ENCODE data around the gene MTA1.

The MTA1 gene

GRCh38 chr14:105445901-105446845 lies 26.5 kb downstream of the MTA1 start:
- no peak for DNase-seq (ENCODE audit: low read depth)

DNA sequence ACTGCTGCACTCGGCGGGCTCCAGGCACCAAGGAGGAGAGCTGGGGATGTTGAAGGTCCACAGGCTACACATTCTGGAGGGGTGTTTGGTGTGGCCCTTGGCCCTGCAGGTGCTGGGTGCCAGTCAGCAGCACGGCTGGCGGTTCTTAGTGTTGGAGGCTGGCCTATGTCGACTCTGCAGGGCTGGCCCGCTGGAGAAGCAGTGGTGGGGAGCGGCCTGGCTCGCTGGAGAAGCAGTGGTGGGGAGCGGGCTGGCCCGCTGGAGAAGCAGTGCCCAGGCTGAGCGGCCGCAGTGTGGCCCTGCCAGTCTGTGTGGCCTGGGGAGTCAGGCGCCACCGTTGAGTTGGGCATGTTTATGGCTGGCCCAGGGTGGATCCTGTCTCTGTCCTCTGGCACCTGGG lies 27.3 kb downstream of the MTA1 start:
- DNase-seq (ENCODE audit: low read depth) = no peak

DNA sequence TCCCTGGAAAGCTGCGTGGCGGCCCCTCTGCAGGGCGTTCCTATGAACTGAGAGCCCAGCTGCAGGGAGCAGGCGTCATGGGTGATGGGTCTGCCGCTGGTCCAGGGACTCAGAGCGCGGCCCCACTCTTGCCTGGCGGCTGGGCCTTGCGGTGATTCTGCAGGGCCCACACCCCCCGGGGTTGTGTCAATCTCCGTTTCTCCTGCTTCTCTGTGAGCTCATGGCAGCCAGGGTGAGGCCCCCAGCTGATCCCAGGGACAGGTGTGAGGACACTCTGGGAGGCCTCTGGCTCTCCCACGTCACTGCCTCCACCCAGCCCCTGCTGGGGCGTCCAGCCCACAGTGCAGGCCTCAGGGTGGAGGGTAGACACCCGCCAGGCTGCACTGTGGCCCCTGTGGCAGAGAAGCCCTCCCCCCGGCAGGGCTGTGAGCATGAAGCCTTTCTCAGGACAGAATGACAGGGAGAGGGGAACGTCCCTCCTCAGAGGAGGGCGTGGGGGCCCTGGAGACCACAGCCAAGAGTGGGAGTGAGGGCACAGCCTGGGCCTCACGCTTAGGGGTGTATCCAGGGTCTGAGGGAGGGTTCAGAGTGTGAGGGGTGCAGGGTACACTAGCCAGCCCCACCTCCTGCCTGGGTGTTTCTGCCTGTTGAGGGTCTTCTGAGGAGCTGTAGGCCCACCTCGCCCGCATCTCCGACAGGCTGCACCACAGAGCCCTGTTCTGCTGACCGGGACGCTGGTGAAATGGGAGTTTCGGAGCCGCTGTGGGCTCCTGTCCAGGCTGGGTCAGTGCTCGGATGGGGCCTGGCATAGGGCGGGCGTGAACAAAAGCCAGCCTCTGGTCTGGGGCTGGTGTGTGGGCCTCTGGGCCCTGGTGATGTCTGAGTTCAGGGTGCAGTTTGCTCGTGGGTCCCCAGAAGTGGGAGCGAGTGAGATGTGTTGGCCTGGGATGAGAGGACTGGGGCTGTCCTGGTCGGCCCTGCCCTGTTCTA lies 28.3 kb downstream of the MTA1 start:
- no peak for DNase-seq (ENCODE audit: low read depth)

- DNase-seq (ENCODE audit: low read depth) = peak; percentile 51
These were observed 29.1 kb downstream of the MTA1 start for GRCh38 chr14:105448706-105449111.

- DNase-seq (ENCODE audit: low read depth) = no peak
These were observed 29.9 kb downstream of the MTA1 start for GRCh38 chr14:105449276-105450122.

GRCh38 chr14:105450123-105450505 lies 30.5 kb downstream of the MTA1 start:
- DNase-seq (ENCODE audit: low read depth) = no peak

DNA sequence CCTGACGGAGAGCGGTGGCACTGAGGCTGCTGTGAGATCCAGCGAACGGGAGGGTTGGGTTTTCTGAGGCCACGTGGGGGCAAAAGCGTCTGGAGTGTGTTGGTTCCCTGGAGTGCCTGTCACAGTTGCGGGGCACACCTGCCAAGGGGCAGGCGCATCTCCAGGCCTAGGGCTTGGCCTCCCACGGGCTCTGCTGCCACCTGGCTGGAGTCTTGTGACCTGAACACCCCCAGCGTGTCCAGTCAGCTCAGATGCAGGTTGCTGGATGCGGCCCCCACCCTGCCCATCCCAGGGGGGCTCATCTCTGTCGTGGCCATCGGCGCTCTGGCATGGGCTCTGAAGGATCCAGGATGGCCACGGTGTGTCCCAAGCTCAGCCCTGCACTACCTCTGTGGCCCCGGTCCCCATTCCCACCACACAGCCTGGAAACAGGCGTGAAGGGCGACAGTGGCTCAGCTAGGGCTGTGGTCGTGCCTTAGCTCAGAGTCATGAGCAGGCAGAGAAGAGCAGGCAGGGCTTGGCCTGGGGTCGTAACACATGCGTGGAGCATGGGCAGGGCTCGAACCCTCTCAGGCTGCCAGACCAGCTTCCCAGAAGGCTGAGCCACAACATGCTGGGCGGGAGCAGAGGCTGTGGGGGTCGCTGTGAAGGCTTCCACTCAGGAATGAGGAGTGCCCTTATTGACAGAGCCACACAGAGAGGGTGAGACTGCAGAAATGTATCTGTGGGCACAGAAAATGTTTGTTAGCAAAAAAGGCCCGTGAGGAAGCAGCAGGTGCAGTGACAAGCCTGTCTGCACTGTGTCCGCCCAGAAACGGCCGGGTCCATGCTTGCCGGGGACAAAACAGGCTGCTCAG lies 31.5 kb downstream of the MTA1 start:
- no peak for DNase-seq (ENCODE audit: low read depth)

- no peak for DNase-seq (ENCODE audit: low read depth)
These were observed 33.3 kb downstream of the MTA1 start for GRCh38 chr14:105452963-105453362.

DNA sequence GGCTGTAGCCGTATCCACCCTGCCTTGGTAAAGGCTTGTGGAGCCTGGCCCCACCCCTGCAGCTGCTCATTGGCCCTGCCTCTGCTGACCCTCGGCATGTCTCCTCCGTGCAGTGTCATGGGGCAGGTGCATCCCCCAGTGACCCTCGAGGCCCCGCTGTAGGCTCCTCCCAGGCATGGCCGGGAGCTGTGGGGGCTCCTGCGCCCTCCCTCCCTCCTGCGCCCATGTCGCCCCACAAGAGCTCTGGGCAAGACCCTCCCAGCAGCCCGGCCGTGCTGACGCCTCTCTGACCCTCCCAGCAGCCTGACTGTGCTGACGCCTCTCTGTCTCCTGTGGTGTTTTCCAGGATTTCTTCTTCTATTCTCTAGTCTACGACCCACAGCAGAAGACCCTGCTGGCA lies 34.2 kb downstream of the MTA1 start:
- no peak for DNase-seq (ENCODE audit: low read depth)

DNA sequence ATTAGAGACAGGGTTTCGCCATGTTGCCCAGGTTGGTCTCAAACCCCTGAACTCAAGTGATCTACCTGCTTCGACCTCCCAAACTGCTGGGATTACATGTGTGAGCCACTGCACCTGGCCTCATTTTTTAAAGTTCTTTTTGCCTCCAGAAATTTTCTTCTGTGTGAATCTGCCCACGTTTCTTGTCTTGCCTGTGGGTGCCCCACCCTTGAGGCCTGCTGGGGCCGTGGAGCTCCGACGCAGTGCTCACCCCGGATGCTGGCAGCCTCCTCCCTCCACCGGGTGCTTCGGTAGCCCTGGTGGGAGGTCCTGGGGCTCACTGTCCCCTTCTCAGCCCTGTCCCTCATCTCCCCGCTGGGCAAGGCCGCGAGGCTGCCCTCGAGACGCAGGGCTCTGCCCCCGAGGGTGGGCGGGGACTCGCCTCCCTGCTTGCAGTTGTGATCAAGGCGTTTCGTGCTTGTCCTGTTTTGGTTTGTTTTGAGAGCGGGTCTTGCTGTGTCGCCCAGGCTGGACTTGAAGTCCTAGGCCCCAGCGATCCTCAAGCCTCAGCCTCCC lies 35.5 kb downstream of the MTA1 start:
- DNase-seq (ENCODE audit: low read depth) = no peak

DNA sequence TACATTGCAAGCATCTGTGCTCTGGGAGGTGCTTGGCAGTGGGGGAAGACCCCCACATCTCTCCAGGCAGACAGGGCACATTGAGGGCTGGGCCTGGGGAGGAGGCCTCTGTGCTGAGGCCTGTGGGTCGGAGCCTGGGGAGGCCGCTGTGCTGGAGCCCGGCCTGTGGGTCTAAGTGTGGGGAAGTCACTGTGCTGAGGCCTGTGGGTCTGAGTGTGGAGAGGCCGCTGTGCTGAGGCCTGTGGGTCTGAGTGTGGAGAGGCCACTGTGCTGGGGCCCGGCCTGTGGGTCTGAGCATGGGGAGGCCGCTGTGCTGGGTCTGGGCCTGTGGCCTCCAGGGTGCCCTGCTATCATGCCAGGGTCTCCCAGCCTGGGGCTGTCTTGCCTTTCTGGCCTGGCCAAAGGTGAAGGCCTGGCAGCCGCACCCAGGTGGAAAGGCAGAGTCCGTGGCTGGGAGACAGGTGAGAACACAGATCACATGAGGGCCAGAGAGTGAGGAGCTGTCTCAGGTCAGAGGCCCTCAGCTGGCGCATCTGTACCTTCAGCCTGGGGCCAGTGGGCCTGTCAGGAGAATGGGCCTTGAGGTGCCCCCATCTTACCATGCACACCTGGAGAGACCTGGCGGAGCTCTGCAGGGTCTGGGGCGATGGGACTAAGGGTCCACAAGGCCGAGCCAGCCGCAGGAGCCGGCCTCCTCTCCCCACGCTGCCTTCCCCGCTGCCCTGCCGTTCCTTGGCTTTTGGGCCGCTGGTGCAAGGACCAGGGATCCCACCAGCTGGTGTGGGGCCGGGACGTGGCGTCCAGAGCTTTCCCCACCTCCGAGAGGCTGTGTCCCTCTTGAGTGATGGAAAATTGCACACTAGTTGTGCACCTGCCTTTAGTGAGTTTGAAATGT lies 36.4 kb downstream of the MTA1 start:
- DNase-seq (ENCODE audit: low read depth) = no peak

DNA sequence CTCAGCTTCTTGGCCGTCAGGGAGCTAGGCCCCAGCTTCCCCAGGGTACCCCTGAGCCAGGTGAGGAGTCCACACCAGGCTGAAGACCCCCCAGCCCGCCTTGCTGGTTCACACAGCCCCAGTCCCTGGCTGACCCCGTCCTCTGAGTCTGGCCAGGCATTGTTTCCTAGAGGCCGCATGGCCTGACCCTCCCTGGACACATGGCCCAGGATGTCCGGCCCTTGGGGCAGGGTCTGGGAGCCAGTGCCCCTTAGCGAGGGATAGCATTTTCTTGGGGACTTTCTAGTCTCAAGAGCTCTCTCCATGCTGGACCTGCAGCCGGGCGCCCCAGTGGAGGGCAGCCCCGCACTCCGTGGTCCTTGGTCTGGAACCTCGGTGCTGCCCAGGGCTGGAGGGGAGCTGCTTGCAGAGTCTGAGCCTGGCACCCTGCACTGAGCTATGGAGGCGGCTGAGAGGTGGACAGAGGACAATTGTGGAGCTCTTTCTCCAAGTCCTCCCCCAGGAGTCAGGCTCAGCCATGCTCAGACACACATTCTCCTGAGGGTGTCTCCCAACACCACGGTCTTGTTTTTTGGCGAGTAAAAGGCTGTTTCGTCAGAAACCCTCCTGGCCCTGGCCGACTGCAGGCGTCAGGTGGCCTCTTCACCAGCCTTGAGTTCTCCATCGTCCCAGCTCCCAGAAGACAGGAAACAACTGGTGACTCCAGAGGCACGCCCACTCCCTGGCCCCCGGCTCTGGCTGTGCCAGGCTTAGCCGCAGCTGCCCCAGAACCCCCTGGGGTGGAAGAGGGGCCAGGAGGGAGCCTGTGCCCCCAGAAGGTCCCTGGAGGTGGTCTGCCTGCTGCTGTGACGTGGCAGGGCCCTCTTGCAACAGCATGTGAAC lies 37.4 kb downstream of the MTA1 start:
- DNase-seq (ENCODE audit: low read depth) = no peak

DNA sequence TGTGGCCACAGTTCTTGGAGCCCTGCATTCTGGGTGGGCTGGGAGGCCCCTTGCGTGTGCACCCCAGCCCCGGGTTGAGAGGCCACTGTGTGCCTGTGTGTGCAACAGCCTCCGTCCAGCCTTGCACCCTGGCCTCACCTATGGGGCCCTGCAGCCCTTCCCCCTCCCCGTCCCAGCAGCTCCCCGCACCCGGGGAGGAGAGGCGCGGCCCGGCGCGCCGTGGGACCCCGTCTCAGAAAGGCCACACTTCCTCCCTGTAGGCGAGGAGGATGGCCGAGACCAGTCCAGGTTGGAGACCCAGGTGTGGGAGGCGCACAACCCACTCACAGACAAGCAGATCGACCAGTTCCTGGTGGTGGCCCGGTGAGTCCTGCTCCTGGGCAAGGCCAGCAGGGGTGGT lies 38.4 kb downstream of the MTA1 start:
- no peak for DNase-seq (ENCODE audit: low read depth)

- no peak for DNase-seq (ENCODE audit: low read depth)
These were observed 38.9 kb downstream of the MTA1 start for GRCh38 chr14:105458571-105458970.

GRCh38 chr14:105460116-105460515 lies 40.5 kb downstream of the MTA1 start:
- no peak for DNase-seq (ENCODE audit: low read depth)

GRCh38 chr14:105460616-105461015 lies 41.0 kb downstream of the MTA1 start:
- no peak for DNase-seq (ENCODE audit: low read depth)

DNA sequence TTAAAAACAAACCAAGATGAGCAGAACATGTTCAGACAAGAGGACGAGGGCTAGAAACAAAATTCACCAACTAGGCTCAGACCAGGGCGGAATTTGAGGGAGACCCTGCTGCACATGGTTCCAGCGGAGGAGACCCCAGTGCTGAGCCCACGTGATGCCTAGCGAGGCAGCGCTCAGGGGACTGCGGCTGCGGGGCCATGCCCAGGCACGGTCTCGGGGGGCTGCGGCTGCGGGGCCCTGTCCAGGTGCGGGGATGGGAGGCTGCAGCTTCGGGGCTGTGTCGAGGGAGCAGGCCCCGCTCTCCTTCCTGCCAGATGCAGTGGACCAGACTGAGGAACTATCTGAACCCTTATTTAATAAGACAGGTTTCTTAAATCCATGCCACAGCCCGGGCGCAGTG lies 42.3 kb downstream of the MTA1 start:
- no peak for DNase-seq (ENCODE audit: low read depth)

DNA sequence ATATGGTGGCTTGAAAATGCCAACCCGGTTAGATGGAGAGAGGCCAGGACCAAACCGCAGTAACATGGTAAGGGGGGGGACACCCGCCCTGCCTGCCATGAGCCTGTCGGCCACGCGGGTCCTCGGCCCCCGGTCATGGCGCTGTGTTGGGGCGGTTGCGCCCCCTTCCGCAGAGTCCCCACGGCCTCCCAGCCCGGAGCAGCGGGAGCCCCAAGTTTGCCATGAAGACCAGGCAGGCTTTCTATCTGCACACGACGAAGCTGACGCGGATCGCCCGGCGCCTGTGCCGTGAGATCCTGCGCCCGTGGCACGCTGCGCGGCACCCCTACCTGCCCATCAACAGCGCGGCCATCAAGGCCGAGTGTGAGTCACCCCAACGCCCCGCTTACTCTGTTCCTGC lies 44.9 kb downstream of the MTA1 start:
- no peak for DNase-seq (ENCODE audit: low read depth)

Data from EH (cell line).